ENCODE data around the gene PRKAA2. TPM values are rescaled to one million over a fixed set of nuclear protein-coding genes. Genes with fewer than 3 reads are reported as not detected.
A peak's percentile ranks its signal among the peaks of the same experiment; 100 is the strongest.

The PRKAA2 gene
- total and polyA plus RNA-seq, 8 donors = 1.4 to 5.1 (median 3.9) TPM

DNA sequence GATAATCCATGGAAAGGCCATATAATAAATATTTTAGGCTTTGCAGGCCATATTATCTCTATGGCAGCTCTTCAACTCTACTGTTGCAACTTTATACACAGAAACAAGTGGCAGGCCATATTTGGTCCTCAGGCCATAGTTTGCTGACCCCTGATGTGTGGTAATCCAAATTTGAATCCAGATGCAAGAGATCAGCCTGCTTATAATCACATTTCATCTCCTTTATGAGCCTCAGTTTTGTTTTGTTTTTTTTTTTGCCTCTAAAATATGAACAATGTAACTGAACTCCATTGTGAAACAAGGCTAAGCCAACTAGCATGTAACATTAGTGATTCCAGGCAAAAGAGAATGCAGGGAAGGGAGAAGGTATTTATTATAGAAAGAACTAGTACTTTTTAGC, 81.6 kb downstream of the PRKAA2 start:
- Histone ChIP-seq H3K9me3 (no peaks in the 10 kb centered on the region), H3K36me3 (no peaks in the 10 kb centered on the region), H3K27me3 (peaks cover 0 to 8% of the 10 kb centered on the region in 2 donors), H3K27ac (no peak overlapping the region), H3K4me3 (no peak overlapping the region), H3K4me1 (no peaks in the 10 kb centered on the region)
- DNase-seq = peak in 2 of 4 donors; percentile 37 to 70
- TF ChIP-seq CTCF (IDR thresholded peaks at IDR 0.05) = no peak
- no peak for ATAC-seq
- intact Hi-C loops (cut with DNase I) = no loop called here

DNA sequence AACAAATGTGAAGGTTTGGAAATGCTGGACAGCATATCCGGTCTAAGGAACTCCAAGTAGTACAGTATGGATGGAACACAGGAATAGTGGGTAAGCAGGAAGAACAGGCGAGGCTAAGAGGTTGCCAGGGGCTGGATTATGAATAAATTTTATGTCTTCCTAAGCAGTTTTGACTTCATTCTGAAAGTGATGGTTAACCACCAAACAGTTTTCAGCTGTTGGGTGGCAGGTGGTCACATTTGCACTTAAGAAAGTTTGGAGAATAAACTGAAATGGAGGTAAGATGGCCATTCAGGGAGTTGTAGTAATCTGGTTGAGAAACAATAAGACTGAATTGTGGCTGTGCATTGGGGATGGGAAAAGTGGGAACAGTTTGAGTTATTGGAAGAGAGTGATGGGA, 83.8 kb downstream of the PRKAA2 start:
- Histone ChIP-seq H3K27me3 (peaks cover 0 to 8% of the 10 kb centered on the region in 2 donors), H3K27ac (no peak overlapping the region), H3K36me3 (no peaks in the 10 kb centered on the region), H3K4me1 (no peaks in the 10 kb centered on the region), H3K9me3 (no peaks in the 10 kb centered on the region), H3K4me3 (no peak overlapping the region)
- intact Hi-C loops (cut with DNase I) = no loop called here
- ATAC-seq = no peak
- no peak for DNase-seq
- TF ChIP-seq CTCF (IDR thresholded peaks at IDR 0.05) = no peak

DNA sequence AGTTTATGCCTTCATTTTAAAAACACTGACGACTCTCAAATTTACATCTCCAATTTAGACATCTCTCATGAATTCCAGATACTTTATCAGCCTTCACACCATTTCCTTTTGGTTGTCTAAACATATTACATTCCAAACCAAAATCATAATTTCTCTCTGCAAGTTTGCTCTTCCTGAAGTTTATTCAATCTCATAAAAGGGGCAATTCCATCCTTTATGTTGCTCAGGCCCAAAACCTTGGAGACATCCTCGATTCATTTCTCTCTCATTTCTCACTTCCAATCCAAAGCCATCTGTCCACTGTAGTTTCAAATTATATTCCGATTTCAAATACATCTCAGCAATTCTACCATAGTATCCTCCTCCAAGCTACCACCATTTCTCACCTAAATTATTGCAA, 100.1 kb downstream of the PRKAA2 start:
- intact Hi-C loops (cut with DNase I) = no loop called here
- no peak for DNase-seq
- H3K36me3 ChIP-seq = peaks cover 0 to 3% of the 10 kb centered on the region in 2 donors
- H3K9me3 ChIP-seq = peaks cover 0 to 2% of the 10 kb centered on the region in 2 donors
- H3K4me1 ChIP-seq = no peaks in the 10 kb centered on the region
- no peak for ATAC-seq
- no peak overlapping the region for H3K4me3 ChIP-seq
- no peak for TF ChIP-seq CTCF (IDR thresholded peaks at IDR 0.05)
- H3K27me3 ChIP-seq = no peaks in the 10 kb centered on the region
- no peak overlapping the region for H3K27ac ChIP-seq

DNA sequence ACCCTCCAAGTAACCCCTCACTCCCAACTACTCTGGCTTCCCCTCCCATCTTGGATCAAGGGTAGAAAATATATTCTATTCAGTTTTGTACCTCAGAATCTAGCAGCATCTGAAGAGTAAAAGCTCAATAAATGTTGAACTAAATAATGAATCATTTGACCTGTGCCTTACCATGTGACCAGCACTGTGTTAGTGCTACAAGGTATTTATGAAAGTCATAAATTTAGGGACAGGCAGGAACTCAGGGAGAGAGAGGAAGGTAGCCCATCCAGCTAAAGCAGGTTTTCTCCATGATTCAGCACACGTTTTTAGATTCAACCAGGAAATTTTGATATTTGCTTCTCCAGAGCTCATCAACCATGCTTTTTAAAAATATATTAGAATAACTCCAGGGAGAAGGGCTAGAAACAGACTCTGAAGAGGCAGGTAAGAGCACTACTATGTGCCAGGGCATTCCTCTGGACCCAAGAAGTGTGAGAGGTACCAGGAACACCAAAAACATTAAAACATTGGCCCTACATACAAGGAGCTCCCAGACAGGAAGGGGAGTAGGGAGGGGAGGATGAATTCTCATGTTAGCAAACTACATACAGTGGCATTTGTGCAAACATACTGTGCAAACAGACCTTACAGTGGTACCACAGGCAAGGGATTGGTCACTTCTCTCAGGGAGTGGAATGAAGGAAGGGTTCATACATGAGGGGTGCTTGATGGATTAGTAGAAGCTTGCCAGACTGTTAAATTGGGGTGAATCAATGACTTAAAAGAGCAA, 109.8 kb downstream of the PRKAA2 start:
- Histone ChIP-seq H3K4me3 (no peak overlapping the region), H3K27ac (no peak overlapping the region), H3K9me3 (no peaks in the 10 kb centered on the region), H3K4me1 (no peaks in the 10 kb centered on the region), H3K27me3 (no peaks in the 10 kb centered on the region), H3K36me3 (no peaks in the 10 kb centered on the region)
- no peak for TF ChIP-seq CTCF (IDR thresholded peaks at IDR 0.05)
- no peak for ATAC-seq
- intact Hi-C loops (cut with DNase I) = no loop called here
- no peak for DNase-seq

DNA sequence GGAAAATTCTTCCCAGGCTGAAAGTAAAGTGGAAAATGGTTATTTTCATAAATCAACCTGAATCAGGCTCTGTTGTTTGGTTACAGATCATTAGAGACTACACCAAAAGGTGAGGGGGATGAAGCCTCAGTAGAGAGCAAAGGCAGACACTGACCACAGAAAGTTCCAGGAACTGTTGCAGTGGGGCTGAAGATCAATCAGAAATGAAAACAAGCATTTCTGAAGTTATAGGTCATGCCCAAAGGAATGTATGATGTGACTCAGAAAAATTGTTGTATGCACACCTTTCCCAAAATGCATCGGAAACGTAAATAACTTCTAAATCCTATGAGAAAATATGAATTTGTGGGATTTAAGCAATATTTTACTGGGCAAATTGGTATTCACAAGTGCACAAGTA, 110.8 kb downstream of the PRKAA2 start:
- intact Hi-C loops (cut with DNase I) = no loop called here
- ATAC-seq = no peak
- Histone ChIP-seq H3K4me3 (no peak overlapping the region), H3K9me3 (no peaks in the 10 kb centered on the region), H3K27me3 (no peaks in the 10 kb centered on the region), H3K4me1 (no peaks in the 10 kb centered on the region), H3K36me3 (no peaks in the 10 kb centered on the region), H3K27ac (no peak overlapping the region)
- no peak for TF ChIP-seq CTCF (IDR thresholded peaks at IDR 0.05)
- DNase-seq = no peak
